ENCODE results near the gene POFUT1.

POFUT1 gene

GRCh38 chr20:32206760-32207625 is 687 bp upstream of the POFUT1 start:
- DNase-seq (ENCODE audit: low read depth, low spot score): no peak

GRCh38 chr20:32208499-32209154 is 947 bp downstream of the POFUT1 start:
- no peak for DNase-seq (ENCODE audit: low read depth, low spot score)

DNA sequence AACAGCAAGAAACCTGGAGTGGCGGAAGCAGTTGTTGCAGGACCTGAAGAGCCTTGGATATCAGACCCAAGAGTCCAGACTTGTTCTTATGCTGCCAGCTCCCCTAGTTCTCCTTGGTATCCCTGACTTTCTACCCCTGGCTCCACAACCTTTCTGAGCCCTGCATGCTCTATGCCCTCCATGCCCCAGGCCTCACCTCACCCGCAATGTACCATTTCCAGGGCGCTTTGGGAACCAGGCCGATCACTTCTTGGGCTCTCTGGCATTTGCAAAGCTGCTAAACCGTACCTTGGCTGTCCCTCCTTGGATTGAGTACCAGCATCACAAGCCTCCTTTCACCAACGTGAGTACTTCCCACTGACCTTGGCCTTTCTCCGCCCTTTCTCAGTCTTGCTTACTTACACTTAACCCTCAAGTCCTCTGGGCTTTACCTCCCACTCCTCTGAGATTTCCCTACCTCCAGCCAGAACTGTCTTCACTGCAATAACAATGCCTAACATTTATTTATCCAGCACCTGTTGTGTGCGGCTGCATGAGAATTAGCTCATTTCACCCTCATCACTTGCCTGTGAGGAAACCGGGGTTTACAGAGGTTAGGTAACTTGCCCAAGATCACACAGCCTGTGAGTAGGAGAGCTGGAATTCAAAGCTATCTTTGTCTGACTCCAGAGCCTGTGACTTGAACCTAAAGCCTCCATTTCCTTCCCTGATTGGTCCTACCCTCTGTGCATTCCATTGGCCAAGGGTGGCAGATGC is 2.3 kb downstream of the POFUT1 start:
- DNase-seq (ENCODE audit: low read depth, low spot score): no peak

GRCh38 chr20:32213870-32214269 is 6.2 kb downstream of the POFUT1 start:
- no peak for DNase-seq (ENCODE audit: low read depth, low spot score)

GRCh38 chr20:32215147-32215546 is 7.5 kb downstream of the POFUT1 start:
- DNase-seq (ENCODE audit: low read depth, low spot score): no peak

GRCh38 chr20:32215729-32216128 is 8.0 kb downstream of the POFUT1 start:
- no peak for DNase-seq (ENCODE audit: low read depth, low spot score)

DNA sequence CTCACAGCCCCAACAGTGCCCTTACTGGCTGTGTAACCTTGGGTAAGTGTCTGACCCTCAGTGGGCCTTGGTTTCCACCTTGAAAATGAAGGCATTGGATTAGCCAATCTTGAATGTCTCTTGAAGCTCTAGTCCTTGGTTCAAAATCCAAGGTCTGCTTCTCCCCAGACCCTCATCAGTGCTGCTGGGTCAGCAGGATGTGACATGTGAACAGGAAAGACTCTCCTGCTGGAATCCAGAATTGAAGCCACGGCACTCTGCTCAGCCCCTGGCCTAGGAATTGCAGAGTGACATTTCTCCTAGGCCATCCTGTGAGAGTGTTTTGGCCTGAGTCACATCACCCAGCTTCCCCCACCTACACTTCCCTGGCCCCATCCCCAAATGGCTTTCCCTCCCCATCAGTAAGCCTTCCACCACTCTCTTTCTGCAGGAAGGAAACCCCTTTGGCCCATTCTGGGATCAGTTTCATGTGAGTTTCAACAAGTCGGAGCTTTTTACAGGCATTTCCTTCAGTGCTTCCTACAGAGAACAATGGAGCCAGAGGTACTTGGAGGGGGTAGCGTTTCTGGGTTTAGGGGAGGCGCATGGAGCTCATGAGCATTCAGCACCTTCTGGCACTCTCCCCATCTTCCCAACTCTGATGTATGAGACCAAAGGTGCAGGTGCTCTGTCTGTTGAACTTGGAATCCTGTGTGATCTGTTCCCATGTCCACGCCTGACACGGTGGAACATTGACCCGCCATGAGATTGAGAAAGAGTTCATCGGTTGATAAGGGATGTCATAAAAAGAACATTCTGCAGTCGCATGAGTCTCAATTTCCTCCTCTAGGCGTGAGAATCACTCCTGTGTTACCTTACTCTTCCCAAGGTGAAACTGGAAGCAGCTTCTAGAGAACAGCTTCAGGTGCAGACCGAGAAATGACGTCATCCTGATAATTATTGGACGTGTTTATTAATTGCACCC is 8.8 kb downstream of the POFUT1 start:
- no peak for DNase-seq (ENCODE audit: low read depth, low spot score)

DNA sequence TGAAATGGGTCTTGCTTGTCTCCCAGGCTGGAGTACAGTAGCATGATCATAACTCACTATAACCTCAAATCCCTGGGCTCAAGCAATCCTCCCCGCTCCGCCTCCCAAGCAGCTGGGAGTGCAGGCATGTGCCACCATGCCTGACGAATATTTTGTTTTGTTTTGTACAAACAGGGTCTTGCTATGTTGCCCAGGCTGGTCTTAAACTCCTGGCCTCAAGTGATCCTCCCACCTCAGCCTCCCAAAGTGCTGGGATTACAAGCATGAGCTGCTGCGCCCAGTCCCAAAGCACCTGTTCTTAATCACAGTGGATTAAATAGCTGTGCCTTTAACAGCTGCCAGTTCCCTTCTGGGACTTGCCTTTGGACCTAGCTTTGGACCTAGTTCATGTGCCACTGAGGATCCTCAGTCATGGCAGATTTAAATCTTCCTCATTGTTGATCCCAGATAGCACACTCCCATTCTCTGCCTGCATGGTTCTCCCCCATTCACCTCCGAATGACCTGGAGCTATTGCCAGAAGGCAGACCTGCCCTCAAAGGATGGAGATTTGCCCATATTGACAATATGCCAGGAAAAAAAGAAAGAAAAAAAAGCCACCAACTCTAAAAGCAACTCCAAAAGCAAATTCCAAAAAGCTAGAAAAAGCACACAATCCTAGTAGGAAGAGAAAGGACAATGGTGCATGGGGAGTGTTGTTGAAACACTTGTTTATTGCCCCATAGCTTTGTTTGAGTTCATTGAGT is 10.6 kb downstream of the POFUT1 start:
- DNase-seq (ENCODE audit: low read depth, low spot score): no peak

- DNase-seq (ENCODE audit: low read depth, low spot score): no peak
Observed at GRCh38 chr20:32224463-32224862, 16.8 kb downstream of the POFUT1 start.

GRCh38 chr20:32226391-32226790 is 18.7 kb downstream of the POFUT1 start:
- no peak for DNase-seq (ENCODE audit: low read depth, low spot score)

DNA sequence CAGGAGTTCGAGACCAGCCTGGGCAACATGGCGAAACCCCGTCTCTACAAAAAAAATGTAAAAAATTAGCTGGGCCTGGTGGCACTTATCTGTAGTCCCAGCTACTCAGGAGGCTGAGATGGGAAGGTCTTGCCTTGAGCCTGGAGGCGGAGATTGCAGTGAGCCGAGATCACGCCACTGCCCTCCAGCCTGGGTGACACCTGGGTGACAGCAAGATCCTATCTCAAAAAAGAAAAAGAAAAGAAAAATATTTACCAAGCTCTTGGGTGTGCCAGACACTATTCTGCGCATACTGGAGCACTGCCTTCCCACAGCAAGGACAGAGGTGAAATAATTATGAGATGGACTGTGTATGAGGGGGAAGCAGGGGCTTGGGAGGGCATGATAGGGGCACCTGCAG is 19.6 kb downstream of the POFUT1 start:
- DNase-seq (ENCODE audit: low read depth, low spot score): no peak

DNA sequence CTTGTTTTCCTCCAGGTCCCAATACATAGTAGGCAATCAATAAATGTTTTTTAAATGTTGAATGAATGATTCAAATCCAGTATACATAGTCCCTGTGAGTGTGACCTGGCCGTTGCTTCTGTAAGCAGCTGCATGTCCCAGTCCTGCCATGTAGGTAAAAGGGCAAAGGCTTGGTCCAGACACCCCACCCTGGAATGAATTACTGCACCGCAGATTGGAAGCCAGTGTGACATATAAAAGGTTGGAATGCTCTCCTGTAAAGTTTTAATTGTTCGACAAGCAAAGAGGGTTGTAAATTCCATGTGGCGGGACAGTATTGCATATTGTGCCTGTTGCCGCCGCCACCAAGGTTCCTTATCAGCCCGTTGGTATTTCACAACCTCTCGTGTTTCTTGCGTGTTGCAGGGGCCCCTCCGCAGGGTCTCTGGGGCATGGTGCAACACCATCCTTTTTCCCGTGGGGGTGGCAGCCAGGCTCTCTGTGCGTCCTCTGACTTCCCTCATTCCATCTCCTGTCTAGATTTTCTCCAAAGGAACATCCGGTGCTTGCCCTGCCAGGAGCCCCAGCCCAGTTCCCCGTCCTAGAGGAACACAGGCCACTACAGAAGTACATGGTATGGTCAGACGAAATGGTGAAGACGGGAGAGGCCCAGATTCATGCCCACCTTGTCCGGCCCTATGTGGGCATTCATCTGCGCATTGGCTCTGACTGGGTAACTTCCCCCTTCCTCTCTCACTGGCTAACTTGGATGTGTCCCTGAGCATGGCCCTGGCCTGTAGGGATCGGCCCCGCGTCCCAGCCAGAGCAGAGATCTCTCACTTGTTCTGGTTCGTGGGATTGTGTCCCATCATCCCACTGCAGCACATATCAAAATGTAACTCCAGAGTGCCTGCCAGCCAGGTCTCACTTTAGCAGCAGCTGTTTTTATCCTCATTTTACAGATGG is 20.3 kb downstream of the POFUT1 start:
- no peak for DNase-seq (ENCODE audit: low read depth, low spot score)

GRCh38 chr20:32229251-32229747 is 21.6 kb downstream of the POFUT1 start:
- DNase-seq (ENCODE audit: low read depth, low spot score): no peak

- DNase-seq (ENCODE audit: low read depth, low spot score): no peak
Observed at GRCh38 chr20:32230707-32231106, 23.0 kb downstream of the POFUT1 start.

DNA sequence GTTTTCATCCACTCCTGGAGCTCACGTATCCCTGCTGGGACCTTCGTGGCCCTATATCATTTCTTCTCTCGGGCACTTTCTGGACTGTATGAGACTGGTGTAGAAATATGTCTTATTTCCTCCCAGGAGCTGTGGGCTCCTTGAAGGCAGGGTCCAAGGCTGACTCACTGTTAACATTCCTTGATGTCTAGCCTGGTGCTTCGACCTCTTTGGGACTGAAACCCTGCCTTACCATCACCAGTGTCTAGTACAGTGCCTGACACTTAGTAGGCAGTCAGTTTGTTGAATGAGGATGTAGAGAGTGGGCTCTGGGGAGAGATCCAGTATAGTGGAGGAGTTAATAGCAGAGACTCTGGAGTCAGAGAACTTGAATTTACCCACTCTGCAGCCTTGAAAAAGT is 23.6 kb downstream of the POFUT1 start:
- DNase-seq (ENCODE audit: low read depth, low spot score): no peak

- DNase-seq (ENCODE audit: low read depth, low spot score): no peak
Observed at GRCh38 chr20:32231847-32232246, 24.2 kb downstream of the POFUT1 start.

DNA sequence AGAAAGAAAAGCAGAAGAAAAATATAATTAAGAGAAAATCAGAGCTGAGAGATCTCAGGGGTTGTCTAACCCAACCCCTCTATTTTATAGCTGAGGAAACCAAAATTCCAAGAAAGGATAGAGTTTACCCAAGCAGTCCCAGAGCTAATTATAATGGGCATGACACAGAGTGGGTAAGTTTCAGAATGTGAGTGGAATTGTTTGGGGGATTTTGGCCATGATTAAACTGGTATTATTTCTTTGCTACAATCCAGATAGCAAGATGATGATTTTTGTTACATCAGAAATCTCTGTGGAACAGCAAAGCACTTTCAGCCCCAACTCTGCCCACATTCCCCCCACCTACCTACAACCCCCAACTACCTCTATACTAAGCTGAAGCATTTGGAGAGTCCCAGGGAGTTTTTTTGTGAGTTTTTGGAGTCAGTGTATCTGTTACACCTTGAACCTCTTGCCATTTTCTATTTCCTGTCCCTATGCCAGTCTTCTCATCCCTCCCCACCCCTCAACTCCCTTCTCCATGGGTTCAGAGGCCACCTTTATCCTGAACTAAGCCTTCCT is 24.7 kb downstream of the POFUT1 start:
- DNase-seq (ENCODE audit: low read depth, low spot score): no peak

DNA sequence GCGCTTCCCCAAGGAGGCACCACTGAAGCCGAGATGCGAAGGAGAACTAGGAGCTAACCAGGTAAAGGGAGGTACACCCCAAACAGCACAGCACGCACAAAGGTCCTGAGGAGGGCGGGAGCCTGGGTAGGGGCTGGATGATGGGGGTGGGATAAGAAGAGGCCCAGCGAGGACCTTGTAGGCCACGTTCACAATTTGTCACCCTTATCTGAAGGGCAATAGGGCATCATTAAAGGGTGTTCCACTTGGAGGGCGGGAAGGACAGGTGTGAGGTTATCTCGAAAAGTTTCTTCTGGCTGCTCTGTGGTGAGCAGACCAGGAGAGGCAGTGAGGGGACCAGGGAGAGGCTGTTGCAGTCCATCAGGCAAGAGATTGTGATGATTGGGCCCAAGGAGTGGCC is 25.6 kb downstream of the POFUT1 start:
- no peak for DNase-seq (ENCODE audit: low read depth, low spot score)
